ENCODE data around the gene SUMO4. TPM values are rescaled to one million over a fixed set of nuclear protein-coding genes. Genes with fewer than 3 reads are reported as not detected.
A peak's percentile ranks its signal among the peaks of the same experiment; 100 is the strongest.

Gene SUMO4
- total and polyA plus RNA-seq, 4 donors: 0.83 to 3.3 (median 0.84) TPM; not detected in 1

DNA sequence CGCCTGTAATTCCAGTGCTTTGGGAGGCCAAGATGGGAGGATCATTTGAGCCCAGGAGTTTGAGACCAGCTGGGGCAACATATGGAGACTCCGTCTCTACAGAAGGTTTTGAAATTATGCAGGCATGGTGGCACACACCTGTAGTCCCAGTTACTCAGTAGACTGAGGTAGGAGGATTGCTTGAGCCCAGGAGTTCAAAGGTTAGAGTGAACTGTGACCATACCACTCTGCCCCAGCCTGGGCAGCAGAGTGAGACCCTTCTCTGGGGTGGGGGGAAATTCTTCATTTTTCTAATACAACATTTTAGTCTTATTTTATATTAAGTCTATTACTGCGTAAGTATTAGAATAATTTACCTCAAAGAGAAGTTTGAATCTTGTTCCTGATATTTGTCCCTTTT, 20.1 kb upstream of the SUMO4 start (continued):
- TF ChIP-seq, protein P1, sequence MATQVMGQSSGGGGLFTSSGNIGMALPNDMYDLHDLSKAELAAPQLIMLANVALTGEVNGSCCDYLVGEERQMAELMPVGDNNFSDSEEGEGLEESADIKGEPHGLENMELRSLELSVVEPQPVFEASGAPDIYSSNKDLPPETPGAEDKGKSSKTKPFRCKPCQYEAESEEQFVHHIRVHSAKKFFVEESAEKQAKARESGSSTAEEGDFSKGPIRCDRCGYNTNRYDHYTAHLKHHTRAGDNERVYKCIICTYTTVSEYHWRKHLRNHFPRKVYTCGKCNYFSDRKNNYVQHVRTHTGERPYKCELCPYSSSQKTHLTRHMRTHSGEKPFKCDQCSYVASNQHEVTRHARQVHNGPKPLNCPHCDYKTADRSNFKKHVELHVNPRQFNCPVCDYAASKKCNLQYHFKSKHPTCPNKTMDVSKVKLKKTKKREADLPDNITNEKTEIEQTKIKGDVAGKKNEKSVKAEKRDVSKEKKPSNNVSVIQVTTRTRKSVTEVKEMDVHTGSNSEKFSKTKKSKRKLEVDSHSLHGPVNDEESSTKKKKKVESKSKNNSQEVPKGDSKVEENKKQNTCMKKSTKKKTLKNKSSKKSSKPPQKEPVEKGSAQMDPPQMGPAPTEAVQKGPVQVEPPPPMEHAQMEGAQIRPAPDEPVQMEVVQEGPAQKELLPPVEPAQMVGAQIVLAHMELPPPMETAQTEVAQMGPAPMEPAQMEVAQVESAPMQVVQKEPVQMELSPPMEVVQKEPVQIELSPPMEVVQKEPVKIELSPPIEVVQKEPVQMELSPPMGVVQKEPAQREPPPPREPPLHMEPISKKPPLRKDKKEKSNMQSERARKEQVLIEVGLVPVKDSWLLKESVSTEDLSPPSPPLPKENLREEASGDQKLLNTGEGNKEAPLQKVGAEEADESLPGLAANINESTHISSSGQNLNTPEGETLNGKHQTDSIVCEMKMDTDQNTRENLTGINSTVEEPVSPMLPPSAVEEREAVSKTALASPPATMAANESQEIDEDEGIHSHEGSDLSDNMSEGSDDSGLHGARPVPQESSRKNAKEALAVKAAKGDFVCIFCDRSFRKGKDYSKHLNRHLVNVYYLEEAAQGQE (IDR thresholded peaks at IDR 0.05): no peak
- TF ChIP-seq TAF1 (conservative IDR thresholded peaks at IDR 0.05) (no peak), HNF4A (conservative IDR thresholded peaks at IDR 0.05) (no peak), RAD21 (IDR thresholded peaks at IDR 0.05) (no peak), GABPA (IDR thresholded peaks at IDR 0.05 in 1 of 2, conservative IDR thresholded peaks at IDR 0.05 in 1 of 2) (no peak), FOXA2 (IDR thresholded peaks at IDR 0.05) (no peak), NR2F2 (IDR thresholded peaks at IDR 0.05) (no peak), EGR1 (IDR thresholded peaks at IDR 0.05; ENCODE audit: low read depth in 2 of 2) (no peak), YY1 (IDR thresholded peaks at IDR 0.05) (no peak), SP1 (IDR thresholded peaks at IDR 0.05) (no peak), RXRA (IDR thresholded peaks at IDR 0.05) (no peak)

DNA sequence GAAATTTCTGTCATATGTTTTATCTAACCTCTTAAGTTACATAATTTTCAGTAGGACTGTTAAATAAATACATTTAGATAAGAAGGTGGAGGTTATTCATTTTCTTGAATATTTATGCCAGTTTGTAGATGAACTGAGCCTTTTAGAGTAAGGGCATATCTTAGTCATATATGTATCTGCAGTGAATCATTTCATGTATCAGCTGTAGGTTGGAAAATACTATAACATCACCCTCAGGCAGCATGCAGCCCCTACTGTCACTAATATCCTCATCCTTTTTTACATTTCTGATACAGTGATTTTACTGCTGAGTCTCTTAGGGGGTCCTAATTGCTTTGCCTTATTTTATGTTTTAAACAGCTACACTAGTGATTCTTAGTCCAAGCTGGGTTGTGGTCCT, 19.5 kb upstream of the SUMO4 start:
- H3K9ac ChIP-seq (ENCODE audit: low read depth in 1 of 2, low read length in 2 of 2): no peak overlapping the region
- peaks cover 4 to 25% (median 19%) of the 10 kb centered on the region in 4 donors for H3K36me3 ChIP-seq (ENCODE audit: control insufficient read depth in 4 of 4, insufficient read depth in 3 of 4, low read depth in 1 of 4, low read length in 3 of 4)
- H3K27me3 ChIP-seq (ENCODE audit: control insufficient read depth in 4 of 4, insufficient read depth in 4 of 4, low read length in 3 of 4): no peaks in the 10 kb centered on the region
- no peak overlapping the region for H3K4me3 ChIP-seq (ENCODE audit: low read depth in 1 of 3, low read length in 3 of 3)
- no peak overlapping the region for H3K27ac ChIP-seq (ENCODE audit: low read depth in 1 of 2, low read length in 2 of 2)
- no peaks in the 10 kb centered on the region for H3K9me3 ChIP-seq (ENCODE audit: control insufficient read depth in 4 of 4, low read length in 3 of 4)
- TF ChIP-seq HNF4A (conservative IDR thresholded peaks at IDR 0.05) (no peak), YY1 (IDR thresholded peaks at IDR 0.05) (no peak)
- TF ChIP-seq, protein P2, sequence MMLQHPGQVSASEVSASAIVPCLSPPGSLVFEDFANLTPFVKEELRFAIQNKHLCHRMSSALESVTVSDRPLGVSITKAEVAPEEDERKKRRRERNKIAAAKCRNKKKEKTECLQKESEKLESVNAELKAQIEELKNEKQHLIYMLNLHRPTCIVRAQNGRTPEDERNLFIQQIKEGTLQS (IDR thresholded peaks at IDR 0.05): no peak
- H3K4me1 ChIP-seq (ENCODE audit: control insufficient read depth in 4 of 4, insufficient read depth in 4 of 4, low read length in 3 of 4): peaks cover 0 to 9% (median 7%) of the 10 kb centered on the region in 4 donors
- DNase-seq (ENCODE audit: low spot score): no peak

DNA sequence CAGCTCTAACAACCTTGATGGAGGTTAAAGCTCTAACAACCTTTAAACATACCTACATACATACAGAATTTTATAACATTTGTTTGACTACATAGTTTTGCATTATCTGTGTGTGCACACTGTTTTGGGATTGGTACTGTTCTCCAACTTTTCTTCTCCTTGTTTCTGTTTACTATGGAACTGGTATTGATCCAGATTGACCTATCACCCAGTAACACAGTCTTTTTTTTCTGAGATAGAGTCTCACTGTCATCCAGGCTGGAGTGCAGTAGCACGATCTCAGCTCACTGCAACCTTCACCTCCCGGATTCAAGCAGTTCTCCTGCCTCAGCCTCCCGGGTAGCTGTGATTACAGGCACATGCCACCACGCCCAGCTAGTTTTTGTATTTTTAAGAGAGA, 16.7 kb upstream of the SUMO4 start:
- WGBS: 76% methylated on average over 4 of the region's 4 CpGs
- Histone ChIP-seq H3K27ac (ENCODE audit: low read depth in 1 of 2, low read length in 2 of 2) (no peak overlapping the region), H3K9ac (ENCODE audit: low read depth in 1 of 2, low read length in 2 of 2) (no peak overlapping the region), H3K4me1 (ENCODE audit: control insufficient read depth in 4 of 4, insufficient read depth in 4 of 4, low read length in 3 of 4) (peaks cover 0 to 9% (median 7%) of the 10 kb centered on the region in 4 donors), H3K36me3 (ENCODE audit: control insufficient read depth in 4 of 4, insufficient read depth in 3 of 4, low read depth in 1 of 4, low read length in 3 of 4) (peaks cover 2 to 20% (median 15%) of the 10 kb centered on the region in 4 donors), H3K4me3 (ENCODE audit: low read depth in 1 of 3, low read length in 3 of 3) (no peak overlapping the region), H3K27me3 (ENCODE audit: control insufficient read depth in 4 of 4, insufficient read depth in 4 of 4, low read length in 3 of 4) (no peaks in the 10 kb centered on the region), H3K9me3 (ENCODE audit: control insufficient read depth in 4 of 4, low read length in 3 of 4) (peaks cover 0 to 1% (median 0%) of the 10 kb centered on the region in 4 donors)
- TF ChIP-seq RAD21 (IDR thresholded peaks at IDR 0.05) (no peak), RXRA (IDR thresholded peaks at IDR 0.05) (peak; percentile 39 to 57)
- no peak for DNase-seq (ENCODE audit: low spot score)

DNA sequence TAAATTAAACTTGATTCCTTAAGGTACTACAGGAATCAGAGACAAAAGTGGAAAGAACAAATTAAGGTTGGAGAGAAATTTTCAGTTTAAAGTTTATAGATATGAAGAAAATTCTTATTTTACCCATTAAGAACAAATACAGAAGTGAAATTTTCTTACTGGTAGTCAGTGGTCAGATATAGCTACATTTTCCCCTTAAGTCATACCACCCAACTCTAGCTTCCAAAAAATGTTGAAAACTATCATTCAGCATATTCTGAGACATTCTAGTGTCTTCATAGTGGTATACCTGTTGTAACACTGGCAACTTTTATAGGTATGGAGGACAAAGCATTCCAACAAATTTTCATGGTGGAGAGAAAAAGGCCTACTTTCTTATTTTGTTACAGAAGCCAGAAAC, 15.6 kb upstream of the SUMO4 start:
- H3K27me3 ChIP-seq (ENCODE audit: control insufficient read depth in 4 of 4, insufficient read depth in 4 of 4, low read length in 3 of 4): no peaks in the 10 kb centered on the region
- TF ChIP-seq FOXA2 (IDR thresholded peaks at IDR 0.05): no peak
- TF ChIP-seq RAD21 (IDR thresholded peaks at IDR 0.05): no peak
- peaks cover 2 to 9% (median 5%) of the 10 kb centered on the region in 4 donors for H3K36me3 ChIP-seq (ENCODE audit: control insufficient read depth in 4 of 4, insufficient read depth in 3 of 4, low read depth in 1 of 4, low read length in 3 of 4)
- DNase-seq (ENCODE audit: low spot score): no peak
- no peak overlapping the region for H3K4me3 ChIP-seq (ENCODE audit: low read depth in 1 of 3, low read length in 3 of 3)
- no peak overlapping the region for H3K9ac ChIP-seq (ENCODE audit: low read depth in 1 of 2, low read length in 2 of 2)
- H3K27ac ChIP-seq (ENCODE audit: low read depth in 1 of 2, low read length in 2 of 2): no peak overlapping the region
- H3K4me1 ChIP-seq (ENCODE audit: control insufficient read depth in 4 of 4, insufficient read depth in 4 of 4, low read length in 3 of 4): peaks cover 0 to 9% (median 7%) of the 10 kb centered on the region in 4 donors
- H3K9me3 ChIP-seq (ENCODE audit: control insufficient read depth in 4 of 4, low read length in 3 of 4): peaks cover 0 to 1% (median 0%) of the 10 kb centered on the region in 4 donors
